Osteoblast (primary cell): ENCODE results near the gene SCYGR1. TPM values are rescaled to one million over a fixed set of nuclear protein-coding genes. Genes with fewer than 3 reads are reported as not detected.

Source experiments
- DNase-seq: peaks from one replicate; pipeline ENCODE4 v3.0.0; 2011; ENCODE audit warnings: low spot score, mixed read lengths; ENCODE audit not compliant: insufficient read length; ENCODE audit errors: missing footprints
- H2AFZ ChIP-seq: 2 replicates; pipeline ENCODE4 v1.6.0; 2011; ENCODE audit warnings: mild to moderate bottlenecking, low read length
- H3K27ac ChIP-seq: 2 replicates; pipeline ENCODE4 v1.5.1; 2011; ENCODE audit warnings: mild to moderate bottlenecking, low read depth, low read length, moderate library complexity
- H3K27me3 ChIP-seq: 2 replicates; pipeline ENCODE4 v1.6.0; 2012; ENCODE audit warnings: mild to moderate bottlenecking, control low read depth, inconsistent platforms, low read length, moderate library complexity; ENCODE audit not compliant: insufficient read depth
- H3K36me3 ChIP-seq: 2 replicates; pipeline ENCODE4 v1.5.1; 2011; ENCODE audit warnings: mild to moderate bottlenecking, low read length, control low read depth, moderate library complexity; ENCODE audit not compliant: insufficient read depth
- H3K4me1 ChIP-seq: 2 replicates; pipeline ENCODE4 v1.5.1; 2011; ENCODE audit warnings: mild to moderate bottlenecking, low read length, control low read depth, moderate library complexity; ENCODE audit not compliant: insufficient read depth
- H3K4me2 ChIP-seq: 2 replicates; pipeline ENCODE4 v1.6.0; 2011; ENCODE audit warnings: mild to moderate bottlenecking, low read length; ENCODE audit not compliant: insufficient read depth
- H3K4me3 ChIP-seq: fragments of 200-600 bp; sonication (generic); 3 replicates; pipeline ENCODE4 v1.5.1; 2012; ENCODE audit warnings: mild to moderate bottlenecking, low read length, inconsistent platforms; ENCODE audit not compliant: insufficient read depth
- H3K79me2 ChIP-seq: 2 replicates; pipeline ENCODE4 v1.6.0; 2012; ENCODE audit warnings: mild to moderate bottlenecking, low read length, control low read depth, inconsistent platforms; ENCODE audit not compliant: insufficient read depth
- H3K9me3 ChIP-seq: 2 replicates; pipeline ENCODE4 v1.5.1; 2011; ENCODE audit warnings: low read depth, low read length, control low read depth
- H4K20me1 ChIP-seq: 2 replicates; pipeline ENCODE4 v1.6.0; 2012; ENCODE audit warnings: mild to moderate bottlenecking, low read length, control low read depth; ENCODE audit not compliant: insufficient read depth
- total RNA-seq: library from RNA; depleted of rRNA; stranded (reverse); fragments of >200 nt; gene quantifications from 2 replicates; pipeline ENCODE4 v1.2.3, GENCODE V29; 2012
- TF ChIP-seq, protein P1 (sequence below): IDR thresholded peaks from 2 replicates; pipeline ENCODE4 v1.5.1; 2011; ENCODE audit warnings: mild to moderate bottlenecking, low read depth, low read length, moderate library complexity; ENCODE audit errors: extremely low read depth

Gene SCYGR1
- total RNA-seq, 1 donor = not detected

DNA sequence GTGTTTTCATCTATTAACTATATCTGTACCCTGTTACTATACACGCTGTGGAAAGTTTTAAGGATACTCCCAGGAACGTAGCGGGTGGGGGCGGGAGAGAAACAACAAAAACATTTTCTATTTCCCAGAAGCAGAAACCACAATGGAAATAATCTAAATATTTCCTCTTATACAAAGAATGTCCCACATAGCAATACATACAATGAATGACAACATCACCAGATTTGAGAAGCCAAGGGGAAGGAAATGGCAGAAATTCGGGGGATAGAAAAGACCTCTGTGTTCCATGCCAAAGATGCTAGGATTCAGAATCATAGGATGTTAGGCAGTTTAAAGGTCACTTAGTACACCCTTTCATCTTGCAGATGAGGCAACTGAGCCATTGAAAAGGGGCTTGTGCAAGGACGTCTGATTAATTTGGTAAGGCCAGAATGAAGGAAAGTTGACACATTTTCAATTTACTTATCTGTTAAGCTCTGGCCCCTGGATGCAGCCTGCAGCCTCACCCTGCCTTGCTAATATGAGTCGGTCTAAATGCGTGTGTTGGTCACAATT, 41.1 kb upstream of the SCYGR1 start:
- H3K4me1 ChIP-seq = no peaks in the 10 kb centered on the region
- H4K20me1 ChIP-seq = no peaks in the 10 kb centered on the region
- no peaks in the 10 kb centered on the region for H3K27me3 ChIP-seq
- no peaks in the 10 kb centered on the region for H3K36me3 ChIP-seq
- TF ChIP-seq, protein P1, sequence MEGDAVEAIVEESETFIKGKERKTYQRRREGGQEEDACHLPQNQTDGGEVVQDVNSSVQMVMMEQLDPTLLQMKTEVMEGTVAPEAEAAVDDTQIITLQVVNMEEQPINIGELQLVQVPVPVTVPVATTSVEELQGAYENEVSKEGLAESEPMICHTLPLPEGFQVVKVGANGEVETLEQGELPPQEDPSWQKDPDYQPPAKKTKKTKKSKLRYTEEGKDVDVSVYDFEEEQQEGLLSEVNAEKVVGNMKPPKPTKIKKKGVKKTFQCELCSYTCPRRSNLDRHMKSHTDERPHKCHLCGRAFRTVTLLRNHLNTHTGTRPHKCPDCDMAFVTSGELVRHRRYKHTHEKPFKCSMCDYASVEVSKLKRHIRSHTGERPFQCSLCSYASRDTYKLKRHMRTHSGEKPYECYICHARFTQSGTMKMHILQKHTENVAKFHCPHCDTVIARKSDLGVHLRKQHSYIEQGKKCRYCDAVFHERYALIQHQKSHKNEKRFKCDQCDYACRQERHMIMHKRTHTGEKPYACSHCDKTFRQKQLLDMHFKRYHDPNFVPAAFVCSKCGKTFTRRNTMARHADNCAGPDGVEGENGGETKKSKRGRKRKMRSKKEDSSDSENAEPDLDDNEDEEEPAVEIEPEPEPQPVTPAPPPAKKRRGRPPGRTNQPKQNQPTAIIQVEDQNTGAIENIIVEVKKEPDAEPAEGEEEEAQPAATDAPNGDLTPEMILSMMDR = no peak
- H3K9me3 ChIP-seq = peaks cover 3% of the 10 kb centered on the region
- H3K4me2 ChIP-seq = no peak overlapping the region
- H2AFZ ChIP-seq = no peak overlapping the region
- no peaks in the 10 kb centered on the region for H3K79me2 ChIP-seq
- no peak for DNase-seq
- H3K4me3 ChIP-seq = no peak overlapping the region
- no peak overlapping the region for H3K27ac ChIP-seq

DNA sequence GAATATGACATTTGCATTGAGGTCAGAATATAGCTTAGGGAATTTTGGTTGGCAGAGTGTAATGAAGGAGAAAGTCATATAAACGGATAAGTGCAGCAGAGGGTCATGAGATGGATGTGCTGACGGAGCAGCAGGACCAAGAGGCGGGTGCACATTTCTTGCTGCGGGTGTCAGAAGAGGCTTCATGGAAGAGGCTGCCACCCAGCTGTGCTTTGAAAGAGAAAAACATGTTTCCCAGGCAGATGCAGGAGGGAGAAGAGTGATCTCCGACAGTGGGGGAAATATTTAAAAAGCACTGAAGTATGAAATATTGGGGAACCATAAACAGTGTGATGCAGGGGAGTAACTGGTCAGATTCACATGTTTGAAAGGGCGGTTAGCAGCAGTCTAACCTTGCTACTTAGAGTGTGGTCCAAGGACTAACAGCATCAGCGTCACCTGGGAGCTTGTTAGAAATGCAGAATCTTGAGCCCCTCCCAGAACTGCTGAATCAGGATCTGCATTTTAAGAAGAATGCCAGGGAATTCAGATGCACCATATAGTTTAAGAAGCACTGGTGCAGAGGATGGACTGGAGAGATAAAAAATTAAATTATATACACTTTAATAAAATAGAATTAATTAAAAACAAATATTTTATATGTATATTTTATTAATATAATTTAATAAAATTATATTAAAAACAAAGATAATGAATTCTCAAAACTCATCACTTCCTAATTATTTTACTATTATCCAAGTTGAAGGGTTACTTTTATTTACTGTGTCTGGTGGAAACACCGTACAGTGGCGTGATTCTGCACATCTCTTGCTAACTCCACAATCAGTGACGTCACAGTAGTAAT, 36.1 kb upstream of the SCYGR1 start:
- Histone ChIP-seq H3K79me2 (no peaks in the 10 kb centered on the region), H3K27ac (no peak overlapping the region), H3K36me3 (no peaks in the 10 kb centered on the region), H3K4me1 (no peaks in the 10 kb centered on the region), H2AFZ (no peak overlapping the region), H4K20me1 (no peaks in the 10 kb centered on the region), H3K27me3 (no peaks in the 10 kb centered on the region), H3K4me3 (no peak overlapping the region), H3K9me3 (no peaks in the 10 kb centered on the region), H3K4me2 (no peak overlapping the region)
- no peak for DNase-seq
- TF ChIP-seq, protein P1 = no peak

DNA sequence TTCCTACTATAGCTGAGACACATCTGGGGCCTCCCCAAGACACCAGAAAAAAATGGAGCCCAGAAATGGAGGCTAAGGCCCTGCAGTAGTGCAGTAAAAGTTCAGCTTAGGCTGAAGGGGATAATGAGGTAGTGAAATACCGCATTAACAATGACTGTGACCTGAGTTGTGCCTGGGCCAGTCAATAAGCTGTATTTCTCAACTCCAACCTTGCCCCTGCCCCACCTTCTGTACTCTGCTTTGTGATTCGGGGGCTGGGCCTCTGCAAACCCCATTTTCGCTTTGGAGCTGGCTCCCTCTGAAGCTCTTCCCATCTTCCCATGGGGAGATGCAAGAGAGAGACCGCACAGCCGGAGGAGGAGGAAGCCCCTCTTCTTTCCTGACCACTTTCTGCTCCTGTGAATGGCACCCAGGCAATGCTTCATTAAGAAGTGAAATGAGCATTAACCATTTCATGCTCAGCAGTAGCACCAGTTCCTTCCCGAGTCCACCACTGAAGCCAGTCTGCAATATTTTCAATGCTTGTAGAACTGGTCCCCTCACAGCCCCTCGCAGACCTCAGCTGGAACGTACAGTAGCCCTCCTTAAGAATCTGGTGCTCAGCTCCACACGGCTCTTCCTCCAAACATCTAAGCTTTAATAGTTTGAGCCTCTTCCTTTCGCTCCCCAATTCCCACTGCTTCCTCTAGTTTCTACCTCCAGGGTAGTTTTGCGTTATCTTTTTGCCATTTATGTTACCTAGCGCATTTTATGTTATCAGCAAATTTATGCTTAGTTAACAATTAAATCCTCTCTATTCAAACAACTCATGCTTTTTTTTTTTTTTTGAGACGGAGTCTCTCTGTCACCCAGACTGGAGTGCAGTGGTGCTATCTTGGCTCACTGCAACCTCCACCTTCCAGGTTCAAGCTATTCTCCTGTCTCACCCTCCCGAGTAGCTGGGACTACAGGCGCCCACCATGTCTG, 32.6 kb upstream of the SCYGR1 start:
- Histone ChIP-seq H3K27me3 (no peaks in the 10 kb centered on the region), H3K9me3 (no peaks in the 10 kb centered on the region), H2AFZ (no peak overlapping the region), H3K79me2 (no peaks in the 10 kb centered on the region), H3K4me1 (peaks cover 7% of the 10 kb centered on the region), H3K4me2 (no peak overlapping the region), H3K36me3 (no peaks in the 10 kb centered on the region), H3K27ac (no peak overlapping the region), H3K4me3 (no peak overlapping the region), H4K20me1 (no peaks in the 10 kb centered on the region)
- TF ChIP-seq, protein P1 = no peak
- DNase-seq = no peak
